ENCODE results near the gene DCDC2C. TPM values are rescaled to one million over a fixed set of nuclear protein-coding genes. Genes with fewer than 3 reads are reported as not detected.

Gene DCDC2C
- total and polyA plus RNA-seq, 2 experiments from 2014 or later, result 0.45 TPM; not detected in 1

DNA sequence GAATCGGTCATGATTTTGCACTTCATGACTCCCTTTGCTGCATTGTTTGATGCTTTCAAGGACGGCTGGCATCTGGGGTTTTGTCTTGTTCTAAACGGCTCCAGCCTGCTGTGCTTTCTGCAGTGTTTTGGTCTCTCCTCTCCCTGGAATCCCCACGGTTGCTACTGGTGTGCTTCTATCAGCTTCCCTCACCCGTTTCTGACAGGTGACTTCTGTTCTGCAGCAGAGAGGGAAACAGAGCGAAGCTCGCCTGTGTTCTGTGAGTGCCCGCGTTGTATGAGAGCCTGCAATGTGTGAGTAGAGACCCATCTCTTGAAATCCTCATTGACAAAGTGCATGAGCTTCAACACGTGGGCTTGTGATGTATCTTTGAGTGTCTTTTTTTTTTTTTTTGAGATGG lies 102.8 kb downstream of the DCDC2C start:
- no peaks in the 10 kb centered on the region for H3K36me3 ChIP-seq (ENCODE audit: insufficient read depth)
- no peaks in the 10 kb centered on the region for H3K4me1 Mint-ChIP-seq
- peaks cover 88% of the 10 kb centered on the region for H3K9me3 Mint-ChIP-seq
- H3F3A ChIP-seq (replicated peaks; ENCODE audit: low read depth), result no peaks in the 10 kb centered on the region
- no peak overlapping the region for H3K27ac ChIP-seq (ENCODE audit: low read depth)
- no peaks in the 10 kb centered on the region for H3K27me3 ChIP-seq (ENCODE audit: insufficient read depth)
- H3K4me3 Mint-ChIP-seq, result no peak overlapping the region
- H3K36me3 Mint-ChIP-seq (ENCODE audit: low read depth), result no peaks in the 10 kb centered on the region; the same call in 2 of the 3 replicates
- peaks cover 3% of the 10 kb centered on the region for H3K27me3 Mint-ChIP-seq (ENCODE audit: insufficient read depth, low read depth, poor library complexity)
- no peak overlapping the region for H3K27ac Mint-ChIP-seq
- DNase-seq (ENCODE audit: low spot score) (no peak), ATAC-seq (no peak)
- no peak overlapping the region for H3K4me3 ChIP-seq
- no peaks in the 10 kb centered on the region for H3K79me2 ChIP-seq (replicated peaks; ENCODE audit: insufficient read depth)
- H3K4me2 ChIP-seq, result no peak overlapping the region
- no peaks in the 10 kb centered on the region for H4K20me1 ChIP-seq (replicated peaks; ENCODE audit: insufficient read depth)
- TF ChIP-seq, protein P1, sequence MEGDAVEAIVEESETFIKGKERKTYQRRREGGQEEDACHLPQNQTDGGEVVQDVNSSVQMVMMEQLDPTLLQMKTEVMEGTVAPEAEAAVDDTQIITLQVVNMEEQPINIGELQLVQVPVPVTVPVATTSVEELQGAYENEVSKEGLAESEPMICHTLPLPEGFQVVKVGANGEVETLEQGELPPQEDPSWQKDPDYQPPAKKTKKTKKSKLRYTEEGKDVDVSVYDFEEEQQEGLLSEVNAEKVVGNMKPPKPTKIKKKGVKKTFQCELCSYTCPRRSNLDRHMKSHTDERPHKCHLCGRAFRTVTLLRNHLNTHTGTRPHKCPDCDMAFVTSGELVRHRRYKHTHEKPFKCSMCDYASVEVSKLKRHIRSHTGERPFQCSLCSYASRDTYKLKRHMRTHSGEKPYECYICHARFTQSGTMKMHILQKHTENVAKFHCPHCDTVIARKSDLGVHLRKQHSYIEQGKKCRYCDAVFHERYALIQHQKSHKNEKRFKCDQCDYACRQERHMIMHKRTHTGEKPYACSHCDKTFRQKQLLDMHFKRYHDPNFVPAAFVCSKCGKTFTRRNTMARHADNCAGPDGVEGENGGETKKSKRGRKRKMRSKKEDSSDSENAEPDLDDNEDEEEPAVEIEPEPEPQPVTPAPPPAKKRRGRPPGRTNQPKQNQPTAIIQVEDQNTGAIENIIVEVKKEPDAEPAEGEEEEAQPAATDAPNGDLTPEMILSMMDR (conservative IDR thresholded peaks at IDR 0.05; ENCODE audit: low read depth in 2 of 2), result no peak
- TF ChIP-seq ZNF331 (CRISPR knock-in tag; IDR thresholded peaks at IDR 0.05; ENCODE audit: low read depth) (no peak), POLR2AphosphoS5 (IDR thresholded peaks at IDR 0.05; ENCODE audit: low read depth) (no peak), ZNF114 (CRISPR knock-in tag; IDR thresholded peaks at IDR 0.05) (no peak), NANOG (IDR thresholded peaks at IDR 0.05; ENCODE audit: borderline replicate concordance) (no peak), STAT1 (IDR thresholded peaks at IDR 0.05; ENCODE audit: unreplicated experiment) (no peak), CREB1 (CRISPR knock-in tag; IDR thresholded peaks at IDR 0.05; ENCODE audit: low read depth) (no peak), EZH2phosphoT487 (IDR thresholded peaks at IDR 0.05; ENCODE audit: unreplicated experiment) (no peak), JUNB (IDR thresholded peaks at IDR 0.05; ENCODE audit: unreplicated experiment) (no peak), EZH2 (IDR thresholded peaks at IDR 0.05; ENCODE audit: low read depth, unreplicated experiment) (no peak)
- TF ChIP-seq, protein P2, sequence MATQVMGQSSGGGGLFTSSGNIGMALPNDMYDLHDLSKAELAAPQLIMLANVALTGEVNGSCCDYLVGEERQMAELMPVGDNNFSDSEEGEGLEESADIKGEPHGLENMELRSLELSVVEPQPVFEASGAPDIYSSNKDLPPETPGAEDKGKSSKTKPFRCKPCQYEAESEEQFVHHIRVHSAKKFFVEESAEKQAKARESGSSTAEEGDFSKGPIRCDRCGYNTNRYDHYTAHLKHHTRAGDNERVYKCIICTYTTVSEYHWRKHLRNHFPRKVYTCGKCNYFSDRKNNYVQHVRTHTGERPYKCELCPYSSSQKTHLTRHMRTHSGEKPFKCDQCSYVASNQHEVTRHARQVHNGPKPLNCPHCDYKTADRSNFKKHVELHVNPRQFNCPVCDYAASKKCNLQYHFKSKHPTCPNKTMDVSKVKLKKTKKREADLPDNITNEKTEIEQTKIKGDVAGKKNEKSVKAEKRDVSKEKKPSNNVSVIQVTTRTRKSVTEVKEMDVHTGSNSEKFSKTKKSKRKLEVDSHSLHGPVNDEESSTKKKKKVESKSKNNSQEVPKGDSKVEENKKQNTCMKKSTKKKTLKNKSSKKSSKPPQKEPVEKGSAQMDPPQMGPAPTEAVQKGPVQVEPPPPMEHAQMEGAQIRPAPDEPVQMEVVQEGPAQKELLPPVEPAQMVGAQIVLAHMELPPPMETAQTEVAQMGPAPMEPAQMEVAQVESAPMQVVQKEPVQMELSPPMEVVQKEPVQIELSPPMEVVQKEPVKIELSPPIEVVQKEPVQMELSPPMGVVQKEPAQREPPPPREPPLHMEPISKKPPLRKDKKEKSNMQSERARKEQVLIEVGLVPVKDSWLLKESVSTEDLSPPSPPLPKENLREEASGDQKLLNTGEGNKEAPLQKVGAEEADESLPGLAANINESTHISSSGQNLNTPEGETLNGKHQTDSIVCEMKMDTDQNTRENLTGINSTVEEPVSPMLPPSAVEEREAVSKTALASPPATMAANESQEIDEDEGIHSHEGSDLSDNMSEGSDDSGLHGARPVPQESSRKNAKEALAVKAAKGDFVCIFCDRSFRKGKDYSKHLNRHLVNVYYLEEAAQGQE (IDR thresholded peaks at IDR 0.05; ENCODE audit: unreplicated experiment), result no peak
- TF ChIP-seq, protein P3, sequence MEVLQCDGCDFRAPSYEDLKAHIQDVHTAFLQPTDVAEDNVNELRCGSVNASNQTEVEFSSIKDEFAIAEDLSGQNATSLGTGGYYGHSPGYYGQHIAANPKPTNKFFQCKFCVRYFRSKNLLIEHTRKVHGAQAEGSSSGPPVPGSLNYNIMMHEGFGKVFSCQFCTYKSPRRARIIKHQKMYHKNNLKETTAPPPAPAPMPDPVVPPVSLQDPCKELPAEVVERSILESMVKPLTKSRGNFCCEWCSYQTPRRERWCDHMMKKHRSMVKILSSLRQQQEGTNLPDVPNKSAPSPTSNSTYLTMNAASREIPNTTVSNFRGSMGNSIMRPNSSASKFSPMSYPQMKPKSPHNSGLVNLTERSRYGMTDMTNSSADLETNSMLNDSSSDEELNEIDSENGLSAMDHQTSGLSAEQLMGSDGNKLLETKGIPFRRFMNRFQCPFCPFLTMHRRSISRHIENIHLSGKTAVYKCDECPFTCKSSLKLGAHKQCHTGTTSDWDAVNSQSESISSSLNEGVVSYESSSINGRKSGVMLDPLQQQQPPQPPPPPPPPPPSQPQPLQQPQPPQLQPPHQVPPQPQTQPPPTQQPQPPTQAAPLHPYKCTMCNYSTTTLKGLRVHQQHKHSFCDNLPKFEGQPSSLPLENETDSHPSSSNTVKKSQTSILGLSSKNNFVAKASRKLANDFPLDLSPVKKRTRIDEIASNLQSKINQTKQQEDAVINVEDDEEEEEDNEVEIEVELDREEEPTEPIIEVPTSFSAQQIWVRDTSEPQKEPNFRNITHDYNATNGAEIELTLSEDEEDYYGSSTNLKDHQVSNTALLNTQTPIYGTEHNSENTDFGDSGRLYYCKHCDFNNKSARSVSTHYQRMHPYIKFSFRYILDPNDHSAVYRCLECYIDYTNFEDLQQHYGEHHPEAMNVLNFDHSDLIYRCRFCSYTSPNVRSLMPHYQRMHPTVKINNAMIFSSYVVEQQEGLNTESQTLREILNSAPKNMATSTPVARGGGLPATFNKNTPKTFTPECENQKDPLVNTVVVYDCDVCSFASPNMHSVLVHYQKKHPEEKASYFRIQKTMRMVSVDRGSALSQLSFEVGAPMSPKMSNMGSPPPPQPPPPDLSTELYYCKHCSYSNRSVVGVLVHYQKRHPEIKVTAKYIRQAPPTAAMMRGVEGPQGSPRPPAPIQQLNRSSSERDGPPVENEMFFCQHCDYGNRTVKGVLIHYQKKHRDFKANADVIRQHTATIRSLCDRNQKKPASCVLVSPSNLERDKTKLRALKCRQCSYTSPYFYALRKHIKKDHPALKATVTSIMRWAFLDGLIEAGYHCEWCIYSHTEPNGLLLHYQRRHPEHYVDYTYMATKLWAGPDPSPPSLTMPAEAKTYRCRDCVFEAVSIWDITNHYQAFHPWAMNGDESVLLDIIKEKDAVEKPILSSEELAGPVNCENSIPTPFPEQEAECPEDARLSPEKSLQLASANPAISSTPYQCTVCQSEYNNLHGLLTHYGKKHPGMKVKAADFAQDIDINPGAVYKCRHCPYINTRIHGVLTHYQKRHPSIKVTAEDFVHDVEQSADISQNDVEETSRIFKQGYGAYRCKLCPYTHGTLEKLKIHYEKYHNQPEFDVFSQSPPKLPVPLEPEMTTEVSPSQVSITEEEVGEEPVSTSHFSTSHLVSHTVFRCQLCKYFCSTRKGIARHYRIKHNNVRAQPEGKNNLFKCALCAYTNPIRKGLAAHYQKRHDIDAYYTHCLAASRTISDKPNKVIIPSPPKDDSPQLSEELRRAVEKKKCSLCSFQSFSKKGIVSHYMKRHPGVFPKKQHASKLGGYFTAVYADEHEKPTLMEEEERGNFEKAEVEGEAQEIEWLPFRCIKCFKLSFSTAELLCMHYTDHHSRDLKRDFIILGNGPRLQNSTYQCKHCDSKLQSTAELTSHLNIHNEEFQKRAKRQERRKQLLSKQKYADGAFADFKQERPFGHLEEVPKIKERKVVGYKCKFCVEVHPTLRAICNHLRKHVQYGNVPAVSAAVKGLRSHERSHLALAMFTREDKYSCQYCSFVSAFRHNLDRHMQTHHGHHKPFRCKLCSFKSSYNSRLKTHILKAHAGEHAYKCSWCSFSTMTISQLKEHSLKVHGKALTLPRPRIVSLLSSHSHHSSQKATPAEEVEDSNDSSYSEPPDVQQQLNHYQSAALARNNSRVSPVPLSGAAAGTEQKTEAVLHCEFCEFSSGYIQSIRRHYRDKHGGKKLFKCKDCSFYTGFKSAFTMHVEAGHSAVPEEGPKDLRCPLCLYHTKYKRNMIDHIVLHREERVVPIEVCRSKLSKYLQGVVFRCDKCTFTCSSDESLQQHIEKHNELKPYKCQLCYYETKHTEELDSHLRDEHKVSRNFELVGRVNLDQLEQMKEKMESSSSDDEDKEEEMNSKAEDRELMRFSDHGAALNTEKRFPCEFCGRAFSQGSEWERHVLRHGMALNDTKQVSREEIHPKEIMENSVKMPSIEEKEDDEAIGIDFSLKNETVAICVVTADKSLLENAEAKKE (CRISPR knock-in tag; IDR thresholded peaks at IDR 0.05), result no peak
- TF ChIP-seq, protein P4, sequence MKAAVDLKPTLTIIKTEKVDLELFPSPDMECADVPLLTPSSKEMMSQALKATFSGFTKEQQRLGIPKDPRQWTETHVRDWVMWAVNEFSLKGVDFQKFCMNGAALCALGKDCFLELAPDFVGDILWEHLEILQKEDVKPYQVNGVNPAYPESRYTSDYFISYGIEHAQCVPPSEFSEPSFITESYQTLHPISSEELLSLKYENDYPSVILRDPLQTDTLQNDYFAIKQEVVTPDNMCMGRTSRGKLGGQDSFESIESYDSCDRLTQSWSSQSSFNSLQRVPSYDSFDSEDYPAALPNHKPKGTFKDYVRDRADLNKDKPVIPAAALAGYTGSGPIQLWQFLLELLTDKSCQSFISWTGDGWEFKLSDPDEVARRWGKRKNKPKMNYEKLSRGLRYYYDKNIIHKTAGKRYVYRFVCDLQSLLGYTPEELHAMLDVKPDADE (IDR thresholded peaks at IDR 0.05), result no peak
- H3K4me1 ChIP-seq (ENCODE audit: insufficient read depth), result no peaks in the 10 kb centered on the region
- no peaks in the 10 kb centered on the region for H3K9me2 ChIP-seq (ENCODE audit: insufficient read depth)
- no peak overlapping the region for H2AFZ ChIP-seq

All from GM23338 (cell line).